ENCODE data around the gene UBP1. TPM values are rescaled to one million over a fixed set of nuclear protein-coding genes. Genes with fewer than 3 reads are reported as not detected.

The UBP1 gene
- total and polyA plus RNA-seq, 9 of the 15 experiments (the other 6 are each of a cell fraction or from before 2014, with no cell fraction given), result 13.6 to 143 (median 79.6) TPM

GRCh38 chr3:33440328-33441224 is at the start of gene UBP1 (continued):
- no peak for TF ChIP-seq ZNF217 (CRISPR knock-in tag; IDR thresholded peaks at IDR 0.05)
- TF ChIP-seq CHD2 (IDR thresholded peaks at IDR 0.05; ENCODE audit: low read depth, low read length), result peak; percentile 68
- TF ChIP-seq ZNF134 (CRISPR knock-in tag; conservative IDR thresholded peaks at IDR 0.05), result no peak
- TF ChIP-seq, protein P1, sequence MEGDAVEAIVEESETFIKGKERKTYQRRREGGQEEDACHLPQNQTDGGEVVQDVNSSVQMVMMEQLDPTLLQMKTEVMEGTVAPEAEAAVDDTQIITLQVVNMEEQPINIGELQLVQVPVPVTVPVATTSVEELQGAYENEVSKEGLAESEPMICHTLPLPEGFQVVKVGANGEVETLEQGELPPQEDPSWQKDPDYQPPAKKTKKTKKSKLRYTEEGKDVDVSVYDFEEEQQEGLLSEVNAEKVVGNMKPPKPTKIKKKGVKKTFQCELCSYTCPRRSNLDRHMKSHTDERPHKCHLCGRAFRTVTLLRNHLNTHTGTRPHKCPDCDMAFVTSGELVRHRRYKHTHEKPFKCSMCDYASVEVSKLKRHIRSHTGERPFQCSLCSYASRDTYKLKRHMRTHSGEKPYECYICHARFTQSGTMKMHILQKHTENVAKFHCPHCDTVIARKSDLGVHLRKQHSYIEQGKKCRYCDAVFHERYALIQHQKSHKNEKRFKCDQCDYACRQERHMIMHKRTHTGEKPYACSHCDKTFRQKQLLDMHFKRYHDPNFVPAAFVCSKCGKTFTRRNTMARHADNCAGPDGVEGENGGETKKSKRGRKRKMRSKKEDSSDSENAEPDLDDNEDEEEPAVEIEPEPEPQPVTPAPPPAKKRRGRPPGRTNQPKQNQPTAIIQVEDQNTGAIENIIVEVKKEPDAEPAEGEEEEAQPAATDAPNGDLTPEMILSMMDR (IDR thresholded peaks at IDR 0.05 in 2 of 3, conservative IDR thresholded peaks at IDR 0.05 in 1 of 3; ENCODE audit: insufficient read depth in 2 of 3, low read depth in 1 of 3, low read length in 3 of 3), result peak in 1 of 3 experiments; percentile 32; a peak in 1 of 6 replicates
- TF ChIP-seq U2AF1 (optimal IDR thresholded peaks at IDR 0.05; ENCODE audit: low read depth, low read length), result no peak
- no peak for TF ChIP-seq FOXO4 (CRISPR knock-in tag; IDR thresholded peaks at IDR 0.05)
- TF ChIP-seq HOXB6 (CRISPR knock-in tag; IDR thresholded peaks at IDR 0.05; ENCODE audit: borderline replicate concordance), result no peak
- no peak; the same call in 1 of the 2 replicates for TF ChIP-seq ZSCAN32 (CRISPR knock-in tag; IDR thresholded peaks at IDR 0.05)
- peak; percentile 41 for TF ChIP-seq ZBED1 (IDR thresholded peaks at IDR 0.05)
- peak; percentile 76 for TF ChIP-seq MAX (CRISPR knock-in tag; IDR thresholded peaks at IDR 0.05)
- no peak for TF ChIP-seq GATA2 (CRISPR knock-in tag; IDR thresholded peaks at IDR 0.05)
- TF ChIP-seq ZEB2 (IDR thresholded peaks at IDR 0.05), result peak; percentile 33; the same call in 1 of the 2 replicates
- no peak for TF ChIP-seq HEY1 (CRISPR knock-in tag; IDR thresholded peaks at IDR 0.05; ENCODE audit: borderline replicate concordance)
- TF ChIP-seq KDM5B (IDR thresholded peaks at IDR 0.05; ENCODE audit: insufficient replicate concordance, low read depth, low read length), result peak; percentile 97
- TF ChIP-seq ARID1B (IDR thresholded peaks at IDR 0.05), result no peak
- TF ChIP-seq ZNF561 (CRISPR knock-in tag; conservative IDR thresholded peaks at IDR 0.05), result 0 out of 2 replicates have a peak, but pooled peaks have one; percentile 33
- TF ChIP-seq ZNF76 (CRISPR knock-in tag; IDR thresholded peaks at IDR 0.05; ENCODE audit: borderline replicate concordance), result no peak
- no peak for TF ChIP-seq RBM17 (IDR thresholded peaks at IDR 0.05; ENCODE audit: borderline replicate concordance, low read depth, low read length)
- TF ChIP-seq ZKSCAN3 (CRISPR knock-in tag; IDR thresholded peaks at IDR 0.05), result no peak
- TF ChIP-seq ZFP1 (CRISPR knock-in tag; IDR thresholded peaks at IDR 0.05), result no peak
- TF ChIP-seq GTF2E2 (tag; IDR thresholded peaks at IDR 0.05), result peak; percentile 95; the same call in 1 of the 2 replicates
- TF ChIP-seq, protein P2, sequence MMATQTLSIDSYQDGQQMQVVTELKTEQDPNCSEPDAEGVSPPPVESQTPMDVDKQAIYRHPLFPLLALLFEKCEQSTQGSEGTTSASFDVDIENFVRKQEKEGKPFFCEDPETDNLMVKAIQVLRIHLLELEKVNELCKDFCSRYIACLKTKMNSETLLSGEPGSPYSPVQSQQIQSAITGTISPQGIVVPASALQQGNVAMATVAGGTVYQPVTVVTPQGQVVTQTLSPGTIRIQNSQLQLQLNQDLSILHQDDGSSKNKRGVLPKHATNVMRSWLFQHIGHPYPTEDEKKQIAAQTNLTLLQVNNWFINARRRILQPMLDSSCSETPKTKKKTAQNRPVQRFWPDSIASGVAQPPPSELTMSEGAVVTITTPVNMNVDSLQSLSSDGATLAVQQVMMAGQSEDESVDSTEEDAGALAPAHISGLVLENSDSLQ (IDR thresholded peaks at IDR 0.05), result peak; percentile 100
- peak; percentile 78; the same call in 1 of the 2 replicates for TF ChIP-seq POLR2AphosphoS2 (IDR thresholded peaks at IDR 0.05; ENCODE audit: low read length)
- no peak for TF ChIP-seq ZNF23 (CRISPR knock-in tag; IDR thresholded peaks at IDR 0.05)
- TF ChIP-seq CBFB (CRISPR knock-in tag; IDR thresholded peaks at IDR 0.05), result no peak
